HepG2 (cell line): Measurements from ENCODE around the gene SEPTIN12. TPM values are rescaled to one million over a fixed set of nuclear protein-coding genes. Genes with fewer than 3 reads are reported as not detected.

Experiments
- ATAC-seq: fragments of 200-7000 bp; cut with Tn5 transposase; 3 replicates; pipeline ENCODE4 v1.9.1; 2020; ENCODE audit warnings: mild to moderate bottlenecking, moderate library complexity
- BruUV-seq: library from RNA; stranded (reverse); fragments of 400-500 nt; replicated peaks from 2 replicates; lab custom pipeline; 2021; lab: Mats Ljungman, UMichigan
- CTCF ChIA-PET: fragments of 300-600 bp; formaldehyde crosslinking; extraction: SDS; loops from one replicate; lab custom pipeline; 2021; ENCODE audit warnings: low total read pairs, inconsistent platforms, low intra/inter-chr PET ratio; lab: Yijun Ruan, JAX
- POLR2A ChIA-PET: fragments of 350-600 bp; sonication (Branson Sonifier 250); formaldehyde crosslinking; loops from one replicate; lab custom pipeline; 2020; ENCODE audit warnings: antibody characterized with exemption, inconsistent platforms; lab: Yijun Ruan, JAX
- DNase-seq: peaks from one replicate; pipeline ENCODE4 v3.0.0-alpha.2; 2015; ENCODE audit warnings: low spot score
- FAIRE-seq: peaks from 3 replicates; lab custom pipeline; 2011; peaks lifted over from hg19 to GRCh38; lab: Jason Lieb, UNC
- H2AFZ ChIP-seq: one replicate; pipeline ENCODE4 v1.6.1; 2011; ENCODE audit warnings: low read length, inconsistent platforms
- H3K27ac ChIP-seq: fragments of 300-600 bp; 3 replicates; pipeline ENCODE4 v1.8.0; 2011; ENCODE audit warnings: mixed run types, mild to moderate bottlenecking, mixed read lengths, low read length, inconsistent platforms; ENCODE audit not compliant: insufficient read depth; ENCODE audit errors: extremely low read length
- H3K27me3 ChIP-seq, 2 experiments: fragments of 200-600 bp in 1 of 2; 2 replicates in 1 of 2; 3 replicates in 1 of 2; pipeline versions ENCODE4 v1.6.0 to v1.8.0; 2011; ENCODE audit warnings: low read length in 2 of 2, mild to moderate bottlenecking in 2 of 2, moderate library complexity in 2 of 2, inconsistent platforms in 1 of 2; ENCODE audit not compliant: insufficient read depth in 2 of 2, control insufficient read depth in 1 of 2
- H3K36me3 ChIP-seq, 2 experiments: fragments of 200-600 bp in 1 of 2; replicated peaks in 1 of 2; 2 replicates in 1 of 2; 3 replicates in 1 of 2; pipeline versions ENCODE4 v1.5.1 to v1.8.0; 2011; ENCODE audit warnings: low read length in 2 of 2, inconsistent platforms in 1 of 2; ENCODE audit not compliant: insufficient read depth in 2 of 2, control insufficient read depth in 1 of 2
- H3K4me1 ChIP-seq: 2 replicates; pipeline ENCODE4 v1.5.1; 2012; ENCODE audit warnings: low read length, inconsistent platforms; ENCODE audit not compliant: insufficient read depth
- H3K4me2 ChIP-seq: 2 replicates; pipeline ENCODE4 v1.6.0; 2011; ENCODE audit warnings: low read depth, low read length, inconsistent platforms
- H3K4me3 ChIP-seq, 3 experiments: fragments of 200-600 bp in 1 of 3; sonication (generic), shearing (Covaris generic) in 1 of 3; replicated peaks in 1 of 3; 2 replicates each; pipeline ENCODE4 v1.5.1; 2011 to 2016; ENCODE audit warnings: low read length in 3 of 3, inconsistent platforms in 2 of 3, low read depth in 2 of 3, mild to moderate bottlenecking in 2 of 3, control low read depth in 1 of 3, mixed read lengths in 1 of 3; ENCODE audit not compliant: insufficient read depth in 1 of 3
- H3K79me2 ChIP-seq: one replicate; pipeline ENCODE4 v1.6.1; 2011; ENCODE audit warnings: low read length, inconsistent platforms; ENCODE audit not compliant: insufficient read depth
- H3K9ac ChIP-seq: 2 replicates; pipeline ENCODE4 v1.6.0; 2011; ENCODE audit warnings: mild to moderate bottlenecking, low read depth, low read length, inconsistent platforms; ENCODE audit not compliant: insufficient read depth
- H3K9me3 ChIP-seq: 2 replicates; pipeline ENCODE4 v1.5.1; 2012; ENCODE audit warnings: mild to moderate bottlenecking, low read length
- H4K20me1 ChIP-seq: 2 replicates; pipeline ENCODE4 v1.6.0; 2011; ENCODE audit warnings: inconsistent platforms, mild to moderate bottlenecking, low read length, moderate library complexity; ENCODE audit not compliant: insufficient read depth
- HNRNPH1 ChIP-seq: fragments of 200-400 bp; formaldehyde crosslinking; optimal IDR thresholded peaks from 2 replicates; pipeline ENCODE3; 2017; ENCODE audit warnings: mild to moderate bottlenecking, low read depth, low read length
- KLF9 ChIP-seq: IDR thresholded peaks from 2 replicates; pipeline ENCODE4 v1.6.1; 2016; ENCODE audit warnings: low read depth
- MBD4 ChIP-seq: IDR thresholded peaks from 2 replicates; pipeline ENCODE4 v1.6.1; 2012; ENCODE audit warnings: low read length, inconsistent platforms, borderline replicate concordance
- MEIS1 ChIP-seq: sonication (generic); formaldehyde crosslinking; IDR thresholded peaks from 2 replicates; pipeline ENCODE4 v1.9.0; 2021; ENCODE audit warnings: mild to moderate bottlenecking, missing genetic modification reagents, moderate library complexity, borderline replicate concordance
- MZF1 ChIP-seq: sonication (generic); formaldehyde crosslinking; IDR thresholded peaks from 2 replicates; pipeline ENCODE4 v1.8.1; 2023; ENCODE audit warnings: mild to moderate bottlenecking, missing genetic modification reagents, borderline replicate concordance
- PRPF4 ChIP-seq: fragments of 200-400 bp; formaldehyde crosslinking; IDR thresholded peaks from 2 replicates; pipeline ENCODE4 v1.6.1; 2016; ENCODE audit warnings: low read length, low read depth; ENCODE audit not compliant: poor library complexity, severe bottlenecking
- RAD51 ChIP-seq: fragments of 450-650 bp; IDR thresholded peaks from 2 replicates; pipeline ENCODE4 v1.6.1; 2016; ENCODE audit warnings: borderline replicate concordance
- RNF219 ChIP-seq: sonication (generic); formaldehyde crosslinking; IDR thresholded peaks from 2 replicates; pipeline ENCODE4 v1.5.0; 2020; ENCODE audit warnings: mild to moderate bottlenecking, missing genetic modification reagents
- TCF12 ChIP-seq, 2 experiments: fragments of 450-650 bp in 1 of 2; sonication (generic) in 1 of 2; formaldehyde crosslinking in 1 of 2; IDR thresholded peaks; 2 replicates each; pipeline versions ENCODE4 v1.6.1 to v1.8.0; 2017 to 2022; ENCODE audit warnings: antibody characterized with exemption in 1 of 2, mild to moderate bottlenecking in 1 of 2, missing genetic modification reagents in 1 of 2, moderate library complexity in 1 of 2
- THAP7 ChIP-seq: sonication (generic); formaldehyde crosslinking; IDR thresholded peaks from 2 replicates; pipeline ENCODE4 v1.8.1; 2023; ENCODE audit warnings: mild to moderate bottlenecking, missing genetic modification reagents
- ZBTB38 ChIP-seq: sonication (generic); formaldehyde crosslinking; IDR thresholded peaks from 2 replicates; pipeline ENCODE4 v1.5.1; 2020; ENCODE audit warnings: mild to moderate bottlenecking, missing genetic modification reagents
- ZBTB49 ChIP-seq: sonication (generic); formaldehyde crosslinking; IDR thresholded peaks from 2 replicates; pipeline ENCODE4 v1.4.0; 2020; ENCODE audit warnings: missing genetic modification reagents, borderline replicate concordance
- ZFP82 ChIP-seq: sonication (generic); formaldehyde crosslinking; IDR thresholded peaks from 2 replicates; pipeline ENCODE4 v1.5.1; 2020; ENCODE audit warnings: mild to moderate bottlenecking, missing genetic modification reagents, borderline replicate concordance
- ZFY ChIP-seq: sonication (generic); formaldehyde crosslinking; IDR thresholded peaks from 2 replicates; pipeline ENCODE4 v1.4.0; 2020; ENCODE audit warnings: missing genetic modification reagents
- ZNF484 ChIP-seq: sonication (generic); formaldehyde crosslinking; IDR thresholded peaks from 2 replicates; pipeline ENCODE4 v1.5.1; 2020; ENCODE audit warnings: mild to moderate bottlenecking, low read depth, missing genetic modification reagents, borderline replicate concordance
- ZNF556 ChIP-seq: sonication (generic); formaldehyde crosslinking; IDR thresholded peaks from 2 replicates; pipeline ENCODE4 v1.4.0; 2020; ENCODE audit warnings: mild to moderate bottlenecking, missing genetic modification reagents, borderline replicate concordance
- ZNF562 ChIP-seq: sonication (generic); formaldehyde crosslinking; IDR thresholded peaks from 2 replicates; pipeline ENCODE4 v1.8.0; 2022; ENCODE audit warnings: missing genetic modification reagents, borderline replicate concordance
- ZNF644 ChIP-seq: IDR thresholded peaks from 2 replicates; pipeline ENCODE4 v1.6.1; 2016; ENCODE audit warnings: low read depth
- WGBS: methylation state at CpG from one replicate; pipeline ENCODE4 v1.1.6; 2017; ENCODE audit warnings: low lambda C conversion rate; 5-methylcytosine and 5-hydroxymethylcytosine counted together
- in situ Hi-C: cut with HindIII; loops from 2 replicates; pipeline ENCODE4 v1.10.0; 2017; ENCODE audit warnings: low pct_unique_long_range_greater_than_20kb; ENCODE audit not compliant: extremely low pct_ligation_motif_present
- intact Hi-C: fragments of 100-400 bp; cut with micrococcal nuclease; formaldehyde crosslinking; loops from one replicate; pipeline ENCODE4 v1.10.0; 2022; ENCODE audit not compliant: unreplicated experiment
- polyA plus RNA-seq, 8 experiments: library from polyadenylated mRNA; depleted of rRNA in 3 of 8; stranded (reverse) in 7 of 8; unstranded in 1 of 8; fragments of >200 nt; fragmentation: Illumina TruSeq in 4 of 8; extraction: Trizol in 4 of 8; gene quantifications; 2 replicates each; pipeline versions ENCODE4 v1.2.1 to v1.2.3, GENCODE V29; 2011 to 2016; ENCODE audit warnings: low read depth in 4 of 8, missing spikeins in 1 of 8, mixed read lengths in 1 of 8; ENCODE audit not compliant: insufficient read depth in 1 of 8
- total RNA-seq, 5 experiments: library from RNA; depleted of rRNA; stranded (reverse); fragments of >200 nt; fragmentation: Illumina TruSeq; extraction: Trizol; gene quantifications; 2 replicates each; pipeline ENCODE4 v1.2.3, GENCODE V29; 2016; ENCODE audit warnings: low read depth in 1 of 5

Gene SEPTIN12
- total and polyA plus RNA-seq, 2 of the 13 experiments (the other 11 are each of a cell fraction or from before 2014, with no cell fraction given): 0.22 TPM; not detected in 1

- TF ChIP-seq THAP7 (CRISPR knock-in tag) (no peak), ZNF556 (CRISPR knock-in tag) (no peak)
- TF ChIP-seq, all 625 proteins: peak for 0
These were observed 25.3 kb upstream of the SEPTIN12 start (continued) for GRCh38 chr16:4813251-4814003.

GRCh38 chr16:4811773-4812172, 23.6 kb upstream of the SEPTIN12 start:
- Histone ChIP-seq H3K4me1 (no peaks in the 10 kb centered on the region), H3K4me3 (no peak overlapping the region), H3K9me3 (no peaks in the 10 kb centered on the region), H3K79me2 (no peaks in the 10 kb centered on the region), H3K27ac (no peak overlapping the region), H2AFZ (no peak overlapping the region), H3K27me3 (no peaks in the 10 kb centered on the region), H4K20me1 (no peaks in the 10 kb centered on the region), H3K36me3 (peaks cover 20 to 69% of the 10 kb centered on the region in 2 experiments), H3K4me2 (no peak overlapping the region), H3K9ac (no peak overlapping the region)
- intact Hi-C loops (no loop called here), in situ Hi-C loops (no loop called here)
- ChIA-PET POLR2A (interaction anchor here (0.7 kb wide), 1 partner anchor 11 kb away, joined by 3 read pairs; no protein-coding TSS in a partner anchor), CTCF (no interaction called here)
- WGBS: 92% methylated on average over 7 of the region's 9 CpGs
- FAIRE-seq: no peak
- ATAC-seq: peak; percentile 38; the same call in 2 of the 3 replicates
- DNase-seq: no peak
- BruUV-seq: no TSS peak
- TF ChIP-seq PRPF4 (no peak), RAD51 (no peak), ZNF484 (no peak), ZFY (CRISPR knock-in tag) (no peak), MEIS1 (CRISPR knock-in tag) (no peak), MZF1 (no peak), ZNF644 (no peak), ZBTB38 (CRISPR knock-in tag) (no peak), MBD4 (no peak), RNF219 (CRISPR knock-in tag) (no peak), ZBTB49 (CRISPR knock-in tag) (no peak), TCF12 (IDR thresholded peaks at IDR 0.05) (no peak), TCF12 (CRISPR knock-in tag; IDR thresholded peaks at IDR 0.05) (no peak), ZFP82 (CRISPR knock-in tag) (no peak), HNRNPH1 (no peak), KLF9 (CRISPR knock-in tag) (no peak), ZNF562 (CRISPR knock-in tag) (no peak)
